HG03442 (cell line): ENCODE results near the gene TBC1D23.
"Not testable (repeated sequence)": the region's sequence is repeated elsewhere in the genome, so short reads cannot be mapped to it uniquely, and the experiment has no call there.

ENCODE experiments used
- ATAC-seq: cut with Tn5 transposase; IDR thresholded peaks from one replicate; pipeline ENCODE4 v1.9.1; 2021; ENCODE audit warnings: mild to moderate bottlenecking, moderate library complexity; ENCODE audit not compliant: unreplicated experiment

Gene TBC1D23

GRCh38 chr3:100295089-100295488 is 34.3 kb downstream of the TBC1D23 start:
- ATAC-seq: no peak

GRCh38 chr3:100297784-100298183 is 37.0 kb downstream of the TBC1D23 start:
- ATAC-seq: no peak

- no peak for ATAC-seq
These were observed 38.2 kb downstream of the TBC1D23 start for GRCh38 chr3:100299016-100299415.

- ATAC-seq: no peak
These were observed 45.9 kb downstream of the TBC1D23 start for GRCh38 chr3:100306695-100307094.

- ATAC-seq: no peak
These were observed 49.7 kb downstream of the TBC1D23 start for GRCh38 chr3:100310355-100310965.

- no peak for ATAC-seq
These were observed 50.2 kb downstream of the TBC1D23 start for GRCh38 chr3:100311011-100311410.

GRCh38 chr3:100316641-100317069 is 55.9 kb downstream of the TBC1D23 start:
- ATAC-seq: peak; percentile 70

GRCh38 chr3:100317912-100318311 is 57.1 kb downstream of the TBC1D23 start:
- ATAC-seq: peak; percentile 53

GRCh38 chr3:100319951-100320350 is 59.2 kb downstream of the TBC1D23 start:
- no peak for ATAC-seq

GRCh38 chr3:100324044-100324443 is 63.3 kb downstream of the TBC1D23 start:
- ATAC-seq: no peak

GRCh38 chr3:100325827-100326226 is 65.0 kb downstream of the TBC1D23 start:
- no peak for ATAC-seq

- not testable (repeated sequence) for ATAC-seq
These were observed 66.6 kb downstream of the TBC1D23 start for GRCh38 chr3:100327377-100327776.

GRCh38 chr3:100329800-100330489 is 69.2 kb downstream of the TBC1D23 start:
- no peak for ATAC-seq

- ATAC-seq: no peak
These were observed 69.9 kb downstream of the TBC1D23 start for GRCh38 chr3:100330651-100331050.

- no peak for ATAC-seq
These were observed 70.9 kb downstream of the TBC1D23 start for GRCh38 chr3:100331660-100332059.

GRCh38 chr3:100333051-100333450 is 72.3 kb downstream of the TBC1D23 start:
- no peak for ATAC-seq

GRCh38 chr3:100333970-100334487 is 73.2 kb downstream of the TBC1D23 start:
- ATAC-seq: peak; percentile 15

- peak; percentile 95 for ATAC-seq
These were observed 73.9 kb downstream of the TBC1D23 start, which contains the start of gene NIT2 for GRCh38 chr3:100334488-100335351. TSS of gene NIT2 (plus strand) at chr3:100334757. CDS start at chr3:100334792, 35 bp downstream.

GRCh38 chr3:100335434-100335833 is 74.6 kb downstream of the TBC1D23 start:
- peak; percentile 42 for ATAC-seq

GRCh38 chr3:100336229-100336628 is 75.4 kb downstream of the TBC1D23 start:
- ATAC-seq: not testable (repeated sequence)

- ATAC-seq: no peak
These were observed 78.1 kb downstream of the TBC1D23 start for GRCh38 chr3:100338911-100339310.
